ENCODE results near the gene ADH7. TPM values are rescaled to one million over a fixed set of nuclear protein-coding genes. Genes with fewer than 3 reads are reported as not detected.

Gene ADH7
- total and polyA plus RNA-seq, 2 of the 13 experiments (the other 11 are each of a cell fraction or from before 2014, with no cell fraction given), result not detected

GRCh38 chr4:99395595-99396364, 39.4 kb downstream of the ADH7 start:
- ATAC-seq (no peak; the same call in 2 of the 3 replicates), FAIRE-seq (peak; percentile 18), DNase-seq (ENCODE audit: low spot score) (no peak)
- Histone ChIP-seq H3K9ac (ENCODE audit: insufficient read depth, low read depth, low read length) (no peak overlapping the region), H3K4me2 (ENCODE audit: low read depth, low read length) (no peak overlapping the region), H2AFZ (ENCODE audit: low read length) (no peak overlapping the region), H3K36me3 (replicated peaks in 1 of 2; ENCODE audit: control insufficient read depth in 1 of 2, insufficient read depth in 2 of 2, low read length in 2 of 2) (no peaks in the 10 kb centered on the region), H3K79me2 (ENCODE audit: insufficient read depth, low read length) (no peaks in the 10 kb centered on the region), H3K4me1 (ENCODE audit: insufficient read depth, low read length) (peaks cover 8% of the 10 kb centered on the region), H3K27ac (ENCODE audit: extremely low read length, insufficient read depth, low read length) (no peak overlapping the region), H3K9me3 (ENCODE audit: low read length) (peaks cover 12% of the 10 kb centered on the region), H3K27me3 (ENCODE audit: control insufficient read depth in 1 of 2, insufficient read depth in 2 of 2, low read length in 2 of 2) (no peaks in the 10 kb centered on the region), H3K4me3 (replicated peaks in 1 of 3; ENCODE audit: insufficient read depth in 1 of 3, low read depth in 2 of 3, low read length in 3 of 3) (no peak overlapping the region), H4K20me1 (ENCODE audit: insufficient read depth, low read length) (no peaks in the 10 kb centered on the region)
- TF ChIP-seq HES4 (CRISPR knock-in tag; IDR thresholded peaks at IDR 0.05; ENCODE audit: borderline replicate concordance) (no peak), MAFK (conservative IDR thresholded peaks at IDR 0.05 in 1 of 2, IDR thresholded peaks at IDR 0.05 in 1 of 2; ENCODE audit: low read length in 2 of 2) (peak; percentile 95 to 97), FOXM1 (CRISPR knock-in tag; IDR thresholded peaks at IDR 0.05) (no peak), MXD4 (CRISPR knock-in tag; IDR thresholded peaks at IDR 0.05) (no peak), MAFF (IDR thresholded peaks at IDR 0.05; ENCODE audit: low read depth, low read length) (peak; percentile 95), MAFG (CRISPR knock-in tag; IDR thresholded peaks at IDR 0.05) (peak; percentile 47; the same call in 1 of the 2 replicates), NFE2L2 (IDR thresholded peaks at IDR 0.05; ENCODE audit: low read length) (peak; percentile 72), HMGXB4 (CRISPR knock-in tag; IDR thresholded peaks at IDR 0.05; ENCODE audit: borderline replicate concordance in 1 of 2, low read depth in 1 of 2) (no peak), REST (IDR thresholded peaks at IDR 0.05; ENCODE audit: borderline replicate concordance in 1 of 2, low read depth in 1 of 2, low read length in 2 of 2) (no peak), CBX2 (IDR thresholded peaks at IDR 0.05; ENCODE audit: low read depth, low read length) (no peak), CBX2 (CRISPR knock-in tag; IDR thresholded peaks at IDR 0.05; ENCODE audit: low read depth) (no peak), ZNF691 (CRISPR knock-in tag; IDR thresholded peaks at IDR 0.05; ENCODE audit: borderline replicate concordance, low read depth) (no peak), ZNF20 (CRISPR knock-in tag; IDR thresholded peaks at IDR 0.05) (no peak), ZNF24 (IDR thresholded peaks at IDR 0.05) (no peak), ZFP82 (CRISPR knock-in tag; IDR thresholded peaks at IDR 0.05; ENCODE audit: borderline replicate concordance) (no peak)
- intact Hi-C loops (cut with micrococcal nuclease; ENCODE audit: unreplicated experiment), result no loop called here
- in situ Hi-C loops (cut with HindIII; ENCODE audit: extremely low pct_ligation_motif_present, low pct_unique_long_range_greater_than_20kb), result no loop called here
- WGBS (ENCODE audit: low lambda C conversion rate), result 77% methylated on average over 3 of the region's 3 CpGs
- POLR2A ChIA-PET, result no interaction called here
- CTCF ChIA-PET (ENCODE audit: low intra/inter-chr PET ratio, low total read pairs), result no interaction called here
- BruUV-seq (replicated peaks), result no TSS peak

All from HepG2 (cell line).